SU-DHL-6 (cell line): ENCODE measurements around the gene SORBS2.
"Not testable (repeated sequence)": the region's sequence is repeated elsewhere in the genome, so short reads cannot be mapped to it uniquely, and the experiment has no call there.

Source experiments
- H2AFZ ChIP-seq: fragments of 200-600 bp; sonication (generic); 2 replicates; pipeline ENCODE4 v1.6.1; 2014; ENCODE audit warnings: low read depth, mild to moderate bottlenecking, moderate library complexity, mixed read lengths, antibody characterized with exemption, low read length; ENCODE audit not compliant: severe bottlenecking
- H3F3A ChIP-seq: fragments of 200-600 bp; shearing (Covaris generic); 2 replicates; pipeline ENCODE4 v1.6.0; 2016; ENCODE audit warnings: antibody characterized with exemption, mild to moderate bottlenecking; ENCODE audit not compliant: insufficient read depth
- H3K27ac ChIP-seq: fragments of 200-600 bp; sonication (generic); 2 replicates; pipeline ENCODE4 v1.5.1; 2016; ENCODE audit warnings: low read depth, mild to moderate bottlenecking, low read length, moderate library complexity, mixed read lengths
- H3K27me3 ChIP-seq: fragments of 200-600 bp; sonication (generic), shearing (Covaris generic); 2 replicates; pipeline ENCODE4 v1.6.0; 2014; ENCODE audit warnings: mild to moderate bottlenecking, low read length
- H3K36me3 ChIP-seq: fragments of 200-600 bp; sonication (generic); 2 replicates; pipeline ENCODE4 v1.6.1; 2014; ENCODE audit warnings: mild to moderate bottlenecking, low read length, mixed read lengths
- H3K4me2 ChIP-seq: fragments of 300-600, 200-600 bp; shearing (Covaris generic), sonication (generic); 2 replicates; pipeline ENCODE4 v1.6.0; 2014; ENCODE audit warnings: low read length, low read depth, mild to moderate bottlenecking; ENCODE audit not compliant: poor library complexity, severe bottlenecking
- H3K4me3 ChIP-seq: fragments of 200-600 bp; sonication (generic); 2 replicates; pipeline ENCODE4 v1.5.1; 2014; ENCODE audit warnings: antibody characterized with exemption, low read length, mild to moderate bottlenecking, mixed read lengths; ENCODE audit not compliant: insufficient read depth, poor library complexity, severe bottlenecking
- H3K79me2 ChIP-seq: fragments of 200-600 bp; sonication (generic); 2 replicates; pipeline ENCODE4 v1.6.1; 2014; ENCODE audit warnings: mild to moderate bottlenecking, low read length, moderate library complexity; ENCODE audit not compliant: insufficient read depth
- H3K9ac ChIP-seq: fragments of 200-600 bp; sonication (generic); 2 replicates; pipeline ENCODE4 v1.7.0; 2014; ENCODE audit warnings: mild to moderate bottlenecking, low read length
- H3K9me2 ChIP-seq: fragments of 200-600 bp; sonication (generic); replicated peaks from 2 replicates; pipeline ENCODE4 v1.6.1; 2014; ENCODE audit warnings: low read length; ENCODE audit not compliant: insufficient read depth
- H3K9me3 ChIP-seq: fragments of 200-600 bp; sonication (generic); 2 replicates; pipeline ENCODE4 v1.6.1; 2014; ENCODE audit warnings: low read length, mixed read lengths; ENCODE audit not compliant: insufficient read depth
- H4K20me1 ChIP-seq: fragments of 200-600 bp; sonication (generic); 2 replicates; pipeline ENCODE4 v1.6.1; 2014; ENCODE audit warnings: low read depth, mild to moderate bottlenecking, antibody characterized with exemption, low read length, moderate library complexity, mixed read lengths
- EZH2phosphoT487 ChIP-seq: fragments of 200-600 bp; sonication (generic), shearing (Covaris generic); conservative IDR thresholded peaks from 2 replicates; pipeline ENCODE4 v1.6.1; 2018; ENCODE audit warnings: mild to moderate bottlenecking, antibody characterized with exemption, low read length, moderate library complexity, mixed read lengths
- TF ChIP-seq, protein P1 (sequence below): fragments of 200-600 bp; sonication (generic); IDR thresholded peaks from one replicate; pipeline ENCODE4 v1.5.1; 2017; ENCODE audit warnings: antibody characterized with exemption, mild to moderate bottlenecking, low read length, moderate library complexity; ENCODE audit not compliant: insufficient read depth, poor library complexity, severe bottlenecking

Gene SORBS2

DNA sequence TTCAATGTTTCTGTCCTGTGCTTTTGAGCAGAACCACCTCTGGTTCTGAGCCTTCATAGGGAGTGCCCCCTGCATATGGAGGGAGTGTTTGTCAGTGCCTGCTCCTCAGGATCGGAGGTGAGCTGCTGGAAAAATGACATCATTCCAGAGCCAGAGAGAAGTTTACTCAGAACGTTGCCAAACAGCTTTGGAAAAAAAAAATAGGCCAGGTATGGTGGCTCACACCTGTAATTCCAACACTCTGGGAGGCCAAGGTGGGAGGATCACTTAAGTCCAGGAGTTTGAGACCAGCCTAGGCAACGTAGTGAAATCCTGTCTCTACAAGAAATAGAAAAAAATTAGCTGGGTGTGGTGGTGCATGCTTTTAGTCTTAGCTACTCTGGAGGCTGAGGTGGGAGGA, 249.5 kb downstream of the SORBS2 start:
- Histone ChIP-seq H3K36me3 (no peaks in the 10 kb centered on the region), H3K4me3 (no peak overlapping the region), H3K79me2 (no peaks in the 10 kb centered on the region), H3K4me2 (no peak overlapping the region), H2AFZ (no peak overlapping the region), H3K9me2 (no peaks in the 10 kb centered on the region), H3K9me3 (no peaks in the 10 kb centered on the region), H3K27me3 (no peaks in the 10 kb centered on the region), H3K27ac (no peak overlapping the region), H3F3A (no peaks in the 10 kb centered on the region), H3K9ac (no peak overlapping the region), H4K20me1 (no peaks in the 10 kb centered on the region)
- TF ChIP-seq, protein P1, sequence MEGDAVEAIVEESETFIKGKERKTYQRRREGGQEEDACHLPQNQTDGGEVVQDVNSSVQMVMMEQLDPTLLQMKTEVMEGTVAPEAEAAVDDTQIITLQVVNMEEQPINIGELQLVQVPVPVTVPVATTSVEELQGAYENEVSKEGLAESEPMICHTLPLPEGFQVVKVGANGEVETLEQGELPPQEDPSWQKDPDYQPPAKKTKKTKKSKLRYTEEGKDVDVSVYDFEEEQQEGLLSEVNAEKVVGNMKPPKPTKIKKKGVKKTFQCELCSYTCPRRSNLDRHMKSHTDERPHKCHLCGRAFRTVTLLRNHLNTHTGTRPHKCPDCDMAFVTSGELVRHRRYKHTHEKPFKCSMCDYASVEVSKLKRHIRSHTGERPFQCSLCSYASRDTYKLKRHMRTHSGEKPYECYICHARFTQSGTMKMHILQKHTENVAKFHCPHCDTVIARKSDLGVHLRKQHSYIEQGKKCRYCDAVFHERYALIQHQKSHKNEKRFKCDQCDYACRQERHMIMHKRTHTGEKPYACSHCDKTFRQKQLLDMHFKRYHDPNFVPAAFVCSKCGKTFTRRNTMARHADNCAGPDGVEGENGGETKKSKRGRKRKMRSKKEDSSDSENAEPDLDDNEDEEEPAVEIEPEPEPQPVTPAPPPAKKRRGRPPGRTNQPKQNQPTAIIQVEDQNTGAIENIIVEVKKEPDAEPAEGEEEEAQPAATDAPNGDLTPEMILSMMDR: no peak
- no peak for TF ChIP-seq EZH2phosphoT487

DNA sequence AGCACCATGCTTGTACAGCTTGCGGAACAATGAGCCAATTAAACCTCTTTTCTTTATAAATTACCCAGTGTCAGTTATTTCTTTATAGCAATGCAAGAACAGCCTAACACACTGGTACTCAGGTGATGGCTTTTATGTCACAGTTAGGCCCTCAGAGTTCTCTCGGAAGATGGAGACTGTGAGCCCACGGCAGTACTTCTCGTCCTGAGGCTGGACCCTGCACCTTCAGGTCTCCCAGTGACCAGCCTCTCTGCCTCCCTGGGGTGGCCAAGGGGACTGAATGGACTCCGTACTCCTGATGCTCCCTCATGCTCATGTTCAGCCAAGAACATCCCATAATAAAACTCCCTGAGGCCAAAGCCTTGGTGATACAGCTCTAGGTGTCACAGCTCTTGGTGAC, 251.7 kb downstream of the SORBS2 start:
- Histone ChIP-seq H3F3A (no peaks in the 10 kb centered on the region), H4K20me1 (no peaks in the 10 kb centered on the region), H3K9me2 (no peaks in the 10 kb centered on the region), H3K79me2 (no peaks in the 10 kb centered on the region), H3K9me3 (no peaks in the 10 kb centered on the region), H3K4me2 (no peak overlapping the region), H2AFZ (no peak overlapping the region), H3K4me3 (no peak overlapping the region), H3K9ac (no peak overlapping the region), H3K36me3 (no peaks in the 10 kb centered on the region), H3K27ac (no peak overlapping the region), H3K27me3 (no peaks in the 10 kb centered on the region)
- TF ChIP-seq EZH2phosphoT487: no peak
- TF ChIP-seq, protein P1: no peak

DNA sequence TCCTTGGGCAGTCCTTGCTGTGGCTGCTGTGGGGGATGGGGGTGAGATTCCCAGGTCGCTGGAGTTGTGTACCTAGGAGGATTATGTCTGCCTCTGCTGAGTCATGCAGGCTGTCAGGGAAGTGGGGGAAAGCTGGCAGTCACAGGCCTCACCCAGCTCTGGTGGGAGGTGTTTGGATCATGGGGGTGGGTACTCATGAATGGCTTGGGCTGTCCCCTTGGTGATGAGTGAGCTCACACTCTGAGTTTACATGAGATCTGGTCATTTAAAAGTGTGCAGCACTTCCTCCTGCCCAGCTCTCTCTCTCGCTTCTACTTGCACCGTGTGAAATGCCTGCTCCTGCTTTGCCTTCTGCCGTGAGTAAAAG, 252.1 kb downstream of the SORBS2 start:
- H3K36me3 ChIP-seq: no peaks in the 10 kb centered on the region
- no peak overlapping the region for H2AFZ ChIP-seq
- TF ChIP-seq, protein P1: no peak
- no peak for TF ChIP-seq EZH2phosphoT487
- H3K27ac ChIP-seq: no peak overlapping the region
- no peak overlapping the region for H3K4me3 ChIP-seq
- no peaks in the 10 kb centered on the region for H3K9me2 ChIP-seq
- no peaks in the 10 kb centered on the region for H3K27me3 ChIP-seq
- H4K20me1 ChIP-seq: no peaks in the 10 kb centered on the region
- no peaks in the 10 kb centered on the region for H3K79me2 ChIP-seq
- H3K9ac ChIP-seq: no peak overlapping the region
- H3K4me2 ChIP-seq: no peak overlapping the region
- no peaks in the 10 kb centered on the region for H3K9me3 ChIP-seq
- no peaks in the 10 kb centered on the region for H3F3A ChIP-seq

GRCh38 chr4:185559251-185559914, 252.6 kb downstream of the SORBS2 start:
- not testable (repeated sequence) for H3K27ac ChIP-seq, H3K4me2 ChIP-seq, H3K79me2 ChIP-seq, H2AFZ ChIP-seq, H3K4me3 ChIP-seq, H3K9me2 ChIP-seq, H3K9me3 ChIP-seq, H3K36me3 ChIP-seq, H4K20me1 ChIP-seq, H3K9ac ChIP-seq, H3F3A ChIP-seq, H3K27me3 ChIP-seq
